Activated CD8-positive, alpha-beta memory T cell treated with anti-CD3 and anti-CD28 coated beads, Interleukin-2, amount 10 ng/mL, durations not matched to agents 7 days and 5 days (primary cell): Measurements from ENCODE around the gene AGBL3. TPM values are rescaled to one million over a fixed set of nuclear protein-coding genes. Genes with fewer than 3 reads are reported as not detected.
"Not testable (repeated sequence)": the region's sequence is repeated elsewhere in the genome, so short reads cannot be mapped to it uniquely, and the experiment has no call there.

Experiments
- ATAC-seq: fragments of 150-1000 bp; cut with Tn5 transposase; one replicate; pipeline ENCODE4 v1.10.0; 2021; ENCODE audit warnings: moderate library complexity
- CTCF ChIA-PET: fragments of 350-600 bp; sonication (Branson Sonifier 250); formaldehyde crosslinking; loops from one replicate; lab custom pipeline; 2021; ENCODE audit warnings: antibody characterized with exemption; lab: Charles Lee
- DNase-seq: peaks from one replicate; pipeline ENCODE4 v3.0.0-alpha.2; 2020
- H3K27ac Mint-ChIP-seq: one replicate; pipeline ENCODE4 v1.8.0; 2021; ENCODE audit warnings: mild to moderate bottlenecking, mixed read lengths
- H3K27me3 Mint-ChIP-seq: one replicate; pipeline ENCODE4 v1.8.0; 2021; ENCODE audit warnings: mixed read lengths
- H3K36me3 Mint-ChIP-seq: one replicate; pipeline ENCODE4 v1.8.0; 2021; ENCODE audit warnings: mild to moderate bottlenecking, mixed read lengths
- H3K4me1 Mint-ChIP-seq: one replicate; pipeline ENCODE4 v1.8.0; 2021; ENCODE audit warnings: mixed read lengths
- H3K4me3 Mint-ChIP-seq: one replicate; pipeline ENCODE4 v1.8.0; 2021; ENCODE audit warnings: mild to moderate bottlenecking, moderate library complexity, mixed read lengths
- H3K9me3 Mint-ChIP-seq: one replicate; pipeline ENCODE4 v1.8.0; 2022; ENCODE audit warnings: low read depth, mixed read lengths
- total RNA-seq, 2 experiments: library from RNA; stranded (reverse); gene quantifications; one replicate each; pipeline ENCODE4 v1.2.3, GENCODE V29; 2021

AGBL3 gene
- total RNA-seq, 2 experiments from 2014 or later, result 2.4 to 2.8 TPM

GRCh38 chr7:135170274-135170997 is 184.1 kb downstream of the AGBL3 start, which contains the start of gene CYREN:
TSS of gene CYREN (minus strand) at chr7:135170707. CDS start at chr7:135168922, 1,785 bp downstream.
- Mint-ChIP-seq H3K27me3 (no peaks in the 10 kb centered on the region), H3K4me1 (peaks cover 43% of the 10 kb centered on the region), H3K36me3 (peaks cover 33% of the 10 kb centered on the region), H3K9me3 (no peaks in the 10 kb centered on the region), H3K4me3 (peak within 1 kb of the TSS; percentile 90), H3K27ac (peak within 1 kb of the TSS; percentile 92)
- ATAC-seq (peak; percentile 85), DNase-seq (peak; percentile 94)
- CTCF ChIA-PET, result interaction anchor here (0.8 to 6.4 kb wide), 16 partner anchors 8 to 898 kb away, joined by 3 to 65 read pairs (median 4); partner anchors contain the start of genes AGBL3 and TMEM140

DNA sequence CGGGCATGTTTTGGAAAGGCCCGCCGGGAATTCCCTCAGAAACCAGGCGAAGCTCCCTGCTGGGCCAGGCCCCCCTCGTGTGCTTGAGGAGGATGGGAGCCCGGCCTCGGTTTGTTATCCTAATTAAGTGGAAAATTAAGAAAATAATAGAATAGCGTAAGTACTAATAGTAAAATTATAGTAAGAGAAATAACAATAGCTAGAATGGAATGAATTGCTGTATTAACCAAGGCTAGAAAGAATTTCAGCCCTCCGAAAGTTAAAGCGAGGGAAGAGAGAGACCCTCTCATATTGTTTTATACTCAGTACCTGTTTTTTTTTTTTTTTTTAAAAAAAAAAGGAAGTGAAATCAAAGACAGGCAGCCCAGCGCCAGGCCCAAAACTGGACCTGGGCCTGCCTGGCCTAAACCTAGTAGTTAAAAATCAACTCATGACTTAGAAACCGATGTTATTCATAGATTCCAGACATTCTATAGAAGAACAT is 184.7 kb downstream of the AGBL3 start:
- Mint-ChIP-seq H3K4me1 (peaks cover 41% of the 10 kb centered on the region), H3K36me3 (peaks cover 27% of the 10 kb centered on the region), H3K4me3 (peak overlapping the region; percentile 90), H3K27ac (peak overlapping the region; percentile 92)
- CTCF ChIA-PET, result interaction anchor here (0.8 to 6.4 kb wide), 14 partner anchors 8 to 898 kb away, joined by 3 to 65 read pairs (median 4); partner anchors contain the start of genes AGBL3 and TMEM140
- not testable (repeated sequence) for H3K9me3 Mint-ChIP-seq, DNase-seq, ATAC-seq, H3K27me3 Mint-ChIP-seq

DNA sequence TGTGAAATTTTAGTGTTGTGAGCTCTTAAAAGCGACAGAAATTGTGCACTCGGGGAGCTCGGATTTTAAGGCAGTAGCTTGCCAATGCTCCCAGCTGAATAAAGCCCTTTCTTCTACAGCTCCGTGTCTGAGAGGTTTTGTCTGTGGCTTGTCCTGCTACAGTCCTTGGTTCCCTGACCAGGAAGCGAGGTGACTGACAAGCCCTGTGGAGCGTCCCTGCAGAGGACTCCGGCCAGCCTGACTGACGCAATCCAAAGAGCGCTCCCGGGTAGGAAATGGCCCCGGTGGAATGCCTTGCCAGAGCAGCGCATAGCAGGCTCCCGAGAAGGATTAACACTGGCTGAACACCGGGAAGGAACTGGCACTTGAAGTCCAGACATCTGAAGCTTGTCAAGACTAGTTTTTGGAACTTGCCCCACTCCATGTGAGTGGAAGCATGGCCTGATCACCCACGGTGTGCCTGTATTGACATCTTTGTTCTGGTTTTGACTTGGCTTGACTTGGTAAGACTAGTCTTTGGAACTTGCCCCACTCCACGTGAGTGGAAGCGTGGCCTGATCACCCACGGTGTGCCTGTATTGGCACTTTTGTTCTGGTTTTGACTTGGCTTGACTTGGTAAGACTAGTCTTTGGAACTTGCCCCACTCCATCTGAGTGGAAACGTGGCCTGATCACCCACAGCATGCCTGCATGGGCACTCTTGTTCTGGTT is 185.4 kb downstream of the AGBL3 start:
- CTCF ChIA-PET, result interaction anchor here (0.9 to 6.4 kb wide), 8 partner anchors 14 to 185 kb away, joined by 3 to 65 read pairs (median 7); partner anchors contain the start of genes AGBL3 and TMEM140
- H3K27ac Mint-ChIP-seq, H3K9me3 Mint-ChIP-seq, ATAC-seq, H3K4me3 Mint-ChIP-seq, H3K27me3 Mint-ChIP-seq: not testable (repeated sequence)
- H3K4me1 Mint-ChIP-seq, result peaks cover 37% of the 10 kb centered on the region
- peak; percentile 43 for DNase-seq
- peaks cover 22% of the 10 kb centered on the region for H3K36me3 Mint-ChIP-seq

DNA sequence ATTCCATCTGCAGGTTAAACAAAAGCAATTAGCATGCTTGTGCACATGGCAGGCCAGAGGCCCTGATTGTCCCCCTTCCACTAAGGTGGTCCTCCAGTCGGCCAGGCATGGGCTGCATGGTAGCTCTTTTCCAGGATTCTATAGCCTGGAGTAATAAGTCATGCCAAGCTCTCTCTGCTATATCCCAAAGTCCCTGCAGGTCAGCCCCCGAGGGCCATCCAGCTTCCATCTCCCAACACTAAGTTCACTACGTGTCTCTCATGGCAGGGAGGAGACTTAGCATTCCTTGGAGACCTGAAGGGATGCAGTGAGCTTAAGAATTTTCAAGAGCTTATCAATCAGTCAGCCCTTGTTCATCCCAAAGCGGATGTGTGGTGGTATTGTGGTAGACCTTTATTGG is 187.6 kb downstream of the AGBL3 start:
- not testable (repeated sequence) for H3K27ac Mint-ChIP-seq, H3K27me3 Mint-ChIP-seq, ATAC-seq, H3K36me3 Mint-ChIP-seq, H3K9me3 Mint-ChIP-seq, H3K4me3 Mint-ChIP-seq
- peaks cover 16% of the 10 kb centered on the region for H3K4me1 Mint-ChIP-seq
- peak; percentile 35 for DNase-seq
- CTCF ChIA-PET, result interaction anchor here (1.5 kb wide), 1 partner anchor 216 kb away, joined by 3 read pairs; no protein-coding TSS in a partner anchor

DNA sequence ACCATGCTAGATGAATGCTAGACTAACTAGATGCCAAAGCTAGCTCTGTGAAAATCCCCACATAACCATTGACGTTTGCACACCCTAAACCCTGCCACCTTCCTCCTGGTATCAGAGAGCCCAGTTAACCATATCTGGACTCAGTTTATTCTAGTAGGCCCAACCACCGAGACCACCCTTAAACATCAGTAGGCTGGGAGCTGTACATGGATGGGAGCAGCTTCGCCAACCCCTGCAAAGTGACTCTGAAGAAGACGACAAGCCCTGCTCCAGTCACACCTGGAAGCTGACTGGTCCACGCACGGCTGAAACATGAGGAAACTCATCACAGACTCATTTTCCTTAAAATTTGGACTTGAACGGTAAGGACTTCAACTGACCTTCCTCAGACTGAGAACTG is 188.6 kb downstream of the AGBL3 start:
- DNase-seq, result peak; percentile 31
- Mint-ChIP-seq H3K27me3 (no peaks in the 10 kb centered on the region), H3K4me3 (no peak overlapping the region), H3K9me3 (no peaks in the 10 kb centered on the region), H3K36me3 (peaks cover 1% of the 10 kb centered on the region), H3K27ac (no peak overlapping the region), H3K4me1 (peaks cover 6% of the 10 kb centered on the region)
- CTCF ChIA-PET, result interaction anchor here (1.5 kb wide), 1 partner anchor 217 kb away, joined by 3 read pairs; no protein-coding TSS in a partner anchor
- no peak for ATAC-seq

GRCh38 chr7:135175931-135176330 is 189.6 kb downstream of the AGBL3 start:
- peaks cover 7% of the 10 kb centered on the region for H3K36me3 Mint-ChIP-seq

GRCh38 chr7:135177028-135177696 is 190.9 kb downstream of the AGBL3 start:
- H3K27ac Mint-ChIP-seq, result no peak overlapping the region
- H3K4me3 Mint-ChIP-seq, result no peak overlapping the region
- ATAC-seq (no peak), DNase-seq (no peak)
- H3K36me3 Mint-ChIP-seq, result peaks cover 16% of the 10 kb centered on the region
- H3K4me1 Mint-ChIP-seq, result peaks cover under 1% of the 10 kb centered on the region
- peaks cover 11% of the 10 kb centered on the region for H3K9me3 Mint-ChIP-seq
- H3K27me3 Mint-ChIP-seq, result no peaks in the 10 kb centered on the region
- CTCF ChIA-PET, result no interaction called here

More at GRCh38 chr7:135175931-135176330, 189.6 kb downstream of the AGBL3 start:
- H3K4me1 Mint-ChIP-seq, result peaks cover 4% of the 10 kb centered on the region
- DNase-seq (peak; percentile 34), ATAC-seq (no peak)
- no peak overlapping the region for H3K27ac Mint-ChIP-seq
- peaks cover 3% of the 10 kb centered on the region for H3K9me3 Mint-ChIP-seq
- no peaks in the 10 kb centered on the region for H3K27me3 Mint-ChIP-seq
- CTCF ChIA-PET, result interaction anchor here (1.0 kb wide), 1 partner anchor 15 kb away, joined by 3 read pairs; no protein-coding TSS in a partner anchor
- H3K4me3 Mint-ChIP-seq, result no peak overlapping the region

DNA sequence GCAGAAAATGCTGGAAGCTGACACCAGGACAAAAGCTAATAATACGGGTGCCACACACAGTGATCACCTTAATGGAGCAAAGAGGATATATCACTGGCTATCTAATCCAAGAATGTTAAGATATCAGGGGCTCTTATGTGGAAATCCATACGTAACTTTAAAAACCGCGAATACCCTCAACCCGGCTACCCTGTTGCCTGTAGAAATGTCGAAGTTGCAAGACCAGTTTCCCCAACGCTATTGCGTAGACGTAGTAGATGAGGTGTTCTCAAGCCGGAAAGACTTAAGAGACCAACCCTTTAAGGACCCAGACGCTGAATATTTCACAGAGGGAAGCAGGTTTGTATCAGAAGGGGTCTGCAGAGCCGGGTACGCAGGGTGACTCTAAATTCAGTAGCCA is 192.1 kb downstream of the AGBL3 start:
- Mint-ChIP-seq H3K9me3 (peaks cover 18% of the 10 kb centered on the region), H3K27me3 (no peaks in the 10 kb centered on the region), H3K4me1 (no peaks in the 10 kb centered on the region), H3K4me3 (no peak overlapping the region), H3K27ac (no peak overlapping the region), H3K36me3 (peaks cover 26% of the 10 kb centered on the region)
- ATAC-seq, result no peak
- CTCF ChIA-PET, result interaction anchor here (1.0 to 1.1 kb wide), 3 partner anchors 8 to 30 kb away, joined by 3 read pairs; partner anchors contain the start of genes CYREN and TMEM140
- no peak for DNase-seq

- CTCF ChIA-PET, result interaction anchor here (1.0 to 1.1 kb wide), 3 partner anchors 9 to 31 kb away, joined by 3 read pairs; partner anchors contain the start of genes CYREN and TMEM140
- no peaks in the 10 kb centered on the region for H3K4me1 Mint-ChIP-seq
- ATAC-seq, result no peak
- H3K9me3 Mint-ChIP-seq, result peaks cover 20% of the 10 kb centered on the region
- no peak overlapping the region for H3K4me3 Mint-ChIP-seq
- no peak overlapping the region for H3K27ac Mint-ChIP-seq
- H3K27me3 Mint-ChIP-seq, result no peaks in the 10 kb centered on the region
- DNase-seq, result no peak
- H3K36me3 Mint-ChIP-seq, result peaks cover 36% of the 10 kb centered on the region
Observed at GRCh38 chr7:135179321-135179925, 193.1 kb downstream of the AGBL3 start.

- CTCF ChIA-PET, result no interaction called here
- no peak overlapping the region for H3K4me3 Mint-ChIP-seq
- H3K27me3 Mint-ChIP-seq, result no peaks in the 10 kb centered on the region
- no peaks in the 10 kb centered on the region for H3K4me1 Mint-ChIP-seq
- DNase-seq, result no peak
- peaks cover 42% of the 10 kb centered on the region for H3K36me3 Mint-ChIP-seq
- no peak overlapping the region for H3K27ac Mint-ChIP-seq
- peaks cover 20% of the 10 kb centered on the region for H3K9me3 Mint-ChIP-seq
- ATAC-seq, result no peak
Observed at GRCh38 chr7:135180122-135180521, 193.8 kb downstream of the AGBL3 start.

DNA sequence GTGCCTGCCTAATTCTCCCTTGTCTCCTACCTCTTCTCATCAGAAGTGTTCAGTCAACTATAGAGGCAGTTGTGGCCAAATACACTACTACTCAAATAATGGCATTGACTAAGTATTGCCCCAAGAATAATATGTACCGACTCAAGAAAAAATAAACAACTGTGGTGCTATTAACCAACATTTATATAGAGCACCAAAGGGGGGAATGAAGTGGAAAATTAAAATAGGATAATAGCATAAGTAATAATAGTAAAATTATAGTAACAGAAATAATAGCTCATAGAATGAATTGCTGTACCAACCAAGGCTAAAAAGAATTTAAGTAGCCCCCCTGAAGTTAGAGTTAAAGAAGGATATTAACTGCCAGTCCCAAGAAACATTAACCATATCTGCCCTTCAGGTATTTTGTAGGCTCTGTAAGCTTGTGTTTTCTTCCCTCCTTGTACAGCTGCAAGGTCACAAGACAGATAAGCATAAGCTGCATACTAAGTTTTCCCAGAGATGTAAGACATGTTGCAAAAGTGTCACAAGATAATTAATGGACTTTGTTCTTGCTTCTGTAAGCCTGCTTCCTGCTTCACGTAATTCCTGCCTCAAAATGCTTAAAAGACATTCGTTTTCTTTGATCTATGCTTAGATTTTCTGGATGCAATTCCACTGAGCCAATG is 195.1 kb downstream of the AGBL3 start:
- DNase-seq (no peak), ATAC-seq (no peak)
- Mint-ChIP-seq H3K9me3 (peaks cover 20% of the 10 kb centered on the region), H3K36me3 (peaks cover 54% of the 10 kb centered on the region), H3K27ac (no peak overlapping the region), H3K27me3 (no peaks in the 10 kb centered on the region), H3K4me3 (no peak overlapping the region), H3K4me1 (peaks cover 6% of the 10 kb centered on the region)
- CTCF ChIA-PET, result no interaction called here
